IMR-90 (cell line): Measurements from ENCODE around the gene NME2. TPM values are rescaled to one million over a fixed set of nuclear protein-coding genes. Genes with fewer than 3 reads are reported as not detected.

Experiments used
- ATAC-seq: fragments of 200-7000 bp; cut with Tn5 transposase; 2 replicates; pipeline ENCODE4 v1.9.1; 2020; ENCODE audit warnings: low read depth, mild to moderate bottlenecking, moderate library complexity
- BruUV-seq: library from RNA; stranded (reverse); fragments of 400-500 nt; replicated peaks from 2 replicates; lab custom pipeline; 2021; lab: Mats Ljungman, UMichigan
- CTCF ChIA-PET: fragments of 300-600 bp; formaldehyde crosslinking; extraction: SDS; loops from one replicate; lab custom pipeline; 2021; ENCODE audit warnings: antibody characterized with exemption; lab: Yijun Ruan, JAX
- POLR2A ChIA-PET: fragments of 300-600 bp; sonication (Branson Sonifier 250); formaldehyde crosslinking; loops from one replicate; lab custom pipeline; 2022; ENCODE audit warnings: antibody characterized with exemption; ENCODE audit not compliant: unreplicated experiment; lab: Charles Lee
- DNase-seq: peaks from one replicate; pipeline ENCODE4 v3.0.0; 2013
- H2AFZ ChIP-seq: replicated peaks from 2 replicates; pipeline ENCODE3; 2013; ENCODE audit warnings: low read length, mild to moderate bottlenecking; ENCODE audit not compliant: poor library complexity
- H2AK5ac ChIP-seq: 2 replicates; pipeline ENCODE4 v1.6.1; 2013; ENCODE audit warnings: low read depth, low read length, inconsistent platforms
- H2AK9ac ChIP-seq: replicated peaks from 2 replicates; pipeline ENCODE3; 2013; ENCODE audit warnings: mild to moderate bottlenecking, low read depth, low read length, moderate library complexity; ENCODE audit not compliant: poor library complexity
- H2BK120ac ChIP-seq: 2 replicates; pipeline ENCODE4 v1.6.1; 2013; ENCODE audit warnings: low read depth, low read length, inconsistent platforms
- H2BK15ac ChIP-seq: 3 replicates; pipeline ENCODE4 v1.6.1; 2013; ENCODE audit warnings: low read depth, low read length, inconsistent platforms
- H2BK20ac ChIP-seq: 2 replicates; pipeline ENCODE4 v1.6.1; 2013; ENCODE audit warnings: low read depth, mild to moderate bottlenecking, inconsistent platforms, low read length, moderate library complexity
- H2BK5ac ChIP-seq: 2 replicates; pipeline ENCODE4 v1.6.1; 2013; ENCODE audit warnings: mild to moderate bottlenecking, low read depth, low read length, inconsistent platforms; ENCODE audit not compliant: poor library complexity, severe bottlenecking
- H3K14ac ChIP-seq: replicated peaks from 2 replicates; pipeline ENCODE4 v1.6.1; 2013; ENCODE audit warnings: low read depth, low read length, inconsistent platforms
- H3K18ac ChIP-seq: 2 replicates; pipeline ENCODE4 v1.6.1; 2013; ENCODE audit warnings: low read depth, low read length, control low read depth
- H3K23ac ChIP-seq: 2 replicates; pipeline ENCODE4 v1.6.1; 2013; ENCODE audit warnings: low read depth, low read length, inconsistent platforms
- H3K27ac ChIP-seq: 2 replicates; pipeline ENCODE4 v1.5.1; 2013; ENCODE audit warnings: mild to moderate bottlenecking, control low read depth, low read length; ENCODE audit not compliant: insufficient read depth
- H3K27me3 ChIP-seq: 2 replicates; pipeline ENCODE4 v1.6.1; 2013; ENCODE audit warnings: low read length; ENCODE audit not compliant: control insufficient read depth, insufficient read depth
- H3K36me3 ChIP-seq: 2 replicates; pipeline ENCODE4 v1.6.1; 2013; ENCODE audit warnings: low read length, mixed read lengths; ENCODE audit not compliant: control insufficient read depth, insufficient read depth
- H3K4ac ChIP-seq: 2 replicates; pipeline ENCODE4 v1.6.1; 2013; ENCODE audit warnings: low read depth, low read length, inconsistent platforms
- H3K4me1 ChIP-seq: 2 replicates; pipeline ENCODE4 v1.6.1; 2013; ENCODE audit warnings: low read length, mixed read lengths; ENCODE audit not compliant: control insufficient read depth, insufficient read depth
- H3K4me2 ChIP-seq: 2 replicates; pipeline ENCODE4 v1.6.1; 2013; ENCODE audit warnings: low read depth, mild to moderate bottlenecking, control low read depth, low read length, moderate library complexity
- H3K4me3 ChIP-seq: 2 replicates; pipeline ENCODE4 v1.5.1; 2013; ENCODE audit warnings: low read depth, mild to moderate bottlenecking, control low read depth, low read length, moderate library complexity; ENCODE audit not compliant: insufficient read depth
- H3K56ac ChIP-seq: 2 replicates; pipeline ENCODE4 v1.6.1; 2013; ENCODE audit warnings: low read length, inconsistent platforms; ENCODE audit not compliant: insufficient read depth; ENCODE audit errors: extremely low read depth
- H3K79me1 ChIP-seq, 2 experiments: 2 replicates each; pipeline ENCODE4 v1.6.1; 2013; ENCODE audit warnings: low read length in 2 of 2, inconsistent platforms in 1 of 2, low read depth in 1 of 2
- H3K9ac ChIP-seq: 2 replicates; pipeline ENCODE4 v1.6.1; 2013; ENCODE audit warnings: low read depth, low read length, control low read depth
- H3K9me1 ChIP-seq: 2 replicates; pipeline ENCODE4 v1.6.1; 2013; ENCODE audit warnings: low read length, inconsistent platforms; ENCODE audit not compliant: insufficient read depth
- H3K9me3 ChIP-seq: 2 replicates; pipeline ENCODE4 v1.6.1; 2013; ENCODE audit warnings: low read length; ENCODE audit not compliant: control insufficient read depth, insufficient read depth
- H4K20me1 ChIP-seq: 2 replicates; pipeline ENCODE4 v1.6.1; 2013; ENCODE audit warnings: low read length, inconsistent platforms; ENCODE audit not compliant: insufficient read depth
- H4K5ac ChIP-seq: 2 replicates; pipeline ENCODE4 v1.6.1; 2013; ENCODE audit warnings: mild to moderate bottlenecking, low read depth, low read length, control low read depth
- H4K8ac ChIP-seq, 2 experiments: 2 replicates each; pipeline ENCODE4 v1.6.1; 2013; ENCODE audit warnings: low read depth in 2 of 2, low read length in 2 of 2, control low read depth in 1 of 2, inconsistent platforms in 1 of 2
- H4K91ac ChIP-seq: 2 replicates; pipeline ENCODE4 v1.6.1; 2013; ENCODE audit warnings: low read depth, low read length, inconsistent platforms; ENCODE audit not compliant: insufficient read depth
- BHLHE40 ChIP-seq: fragments of 150-350 bp; IDR thresholded peaks from 2 replicates; pipeline ENCODE4 v1.6.1; 2016; ENCODE audit warnings: mild to moderate bottlenecking, low read depth, low read length
- CEBPB ChIP-seq: IDR thresholded peaks from 2 replicates; pipeline ENCODE4 v1.6.1; 2012; ENCODE audit warnings: low read depth, low read length, improper control_type of control experiment
- CHD1 ChIP-seq: IDR thresholded peaks from 2 replicates; pipeline ENCODE4 v1.6.1; 2012; ENCODE audit warnings: low read depth, low read length, improper control_type of control experiment
- FOS ChIP-seq: fragments of 150-350 bp; IDR thresholded peaks from 2 replicates; pipeline ENCODE4 v1.6.1; 2016; ENCODE audit warnings: low read depth, low read length
- MAFK ChIP-seq: IDR thresholded peaks from 2 replicates; pipeline ENCODE4 v1.6.1; 2012; ENCODE audit warnings: low read depth, low read length, improper control_type of control experiment
- MAZ ChIP-seq: IDR thresholded peaks from 2 replicates; pipeline ENCODE4 v1.6.1; 2012; ENCODE audit warnings: low read depth, mild to moderate bottlenecking, low read length, improper control_type of control experiment, moderate library complexity, borderline replicate concordance
- MXI1 ChIP-seq: IDR thresholded peaks from 2 replicates; pipeline ENCODE4 v1.6.1; 2012; ENCODE audit warnings: low read depth, mild to moderate bottlenecking, low read length, moderate library complexity, borderline replicate concordance
- NFE2L2 ChIP-seq: fragments of 150-350 bp; IDR thresholded peaks from 2 replicates; pipeline ENCODE4 v1.6.1; 2016; ENCODE audit warnings: low read depth, mild to moderate bottlenecking, low read length
- POLR2A ChIP-seq: IDR thresholded peaks from 2 replicates; pipeline ENCODE4 v1.6.1; 2012; ENCODE audit warnings: mild to moderate bottlenecking, low read depth, low read length
- RAD21 ChIP-seq: IDR thresholded peaks from 2 replicates; pipeline ENCODE4 v1.6.1; 2012; ENCODE audit warnings: low read length, improper control_type of control experiment
- RCOR1 ChIP-seq: IDR thresholded peaks from 2 replicates; pipeline ENCODE4 v1.6.1; 2012; ENCODE audit warnings: mild to moderate bottlenecking, low read length, improper control_type of control experiment; ENCODE audit not compliant: insufficient replicate concordance
- RFX5 ChIP-seq: IDR thresholded peaks from 2 replicates; pipeline ENCODE4 v1.8.0; 2012; ENCODE audit warnings: low read depth, mild to moderate bottlenecking, low read length, moderate library complexity
- SMC3 ChIP-seq: fragments of 150-350 bp; IDR thresholded peaks from 2 replicates; pipeline ENCODE4 v1.6.1; 2016; ENCODE audit warnings: low read depth, mild to moderate bottlenecking, antibody characterized with exemption, low read length, moderate library complexity
- whole genome bisulfite sequencing, 2 experiments: methylation state at CpG; one replicate each; pipeline versions ENCODE4 v1.1.5 to v1.1.7; 2013; ENCODE audit warnings: missing lambda C conversion rate in 2 of 2; ENCODE audit not compliant: insufficient read length in 1 of 2; ENCODE audit errors: extremely low coverage in 2 of 2; 5-methylcytosine and 5-hydroxymethylcytosine counted together
- dilution Hi-C: fragments of 300-500 bp; cut with HindIII; formaldehyde crosslinking; loops from one replicate; pipeline ENCODE4 v1.14.3; 2018; ENCODE audit warnings: low sequenced_read_pairs; ENCODE audit not compliant: unreplicated experiment
- in situ Hi-C: fragments of 300-500 bp; cut with MboI; formaldehyde crosslinking; loops from 3 replicates; pipeline ENCODE4 v1.14.3; 2019; ENCODE audit warnings: low sequenced_read_pairs, inconsistent platforms, mixed read lengths
- intact Hi-C: fragments of 100-400 bp; cut with micrococcal nuclease; formaldehyde crosslinking; loops from 2 replicates; pipeline ENCODE4 v1.10.0; 2022
- polyA plus RNA-seq, 3 experiments: library from polyadenylated mRNA; depleted of rRNA; stranded (reverse); fragments of >200 nt; gene quantifications; 2 replicates each; pipeline ENCODE4 v1.2.3, GENCODE V29; 2012; ENCODE audit warnings: low replicate concordance in 1 of 3
- total RNA-seq: library from RNA; depleted of rRNA; stranded (reverse); fragments of >200 nt; gene quantifications from 2 replicates; pipeline ENCODE4 v1.2.3, GENCODE V29; 2012
- TF ChIP-seq, protein P1 (sequence below): fragments of 150-350 bp; IDR thresholded peaks from 2 replicates; pipeline ENCODE4 v1.6.1; 2017; ENCODE audit warnings: mild to moderate bottlenecking, antibody characterized with exemption, low read length, low read depth
- TF ChIP-seq, protein P2 (sequence below): conservative IDR thresholded peaks from 2 replicates; pipeline ENCODE4 v1.5.1; 2012; ENCODE audit warnings: mild to moderate bottlenecking, low read depth, low read length, improper control_type of control experiment
- TF ChIP-seq, protein P3 (sequence below): fragments of 150-350 bp; IDR thresholded peaks from 2 replicates; pipeline ENCODE4 v1.6.1; 2016; ENCODE audit warnings: low read depth, mild to moderate bottlenecking, low read length, moderate library complexity, borderline replicate concordance

NME2 gene
- total and polyA plus RNA-seq, 2 of the 4 experiments (the other 2 are of a cell fraction) = 824 to 912 TPM

DNA sequence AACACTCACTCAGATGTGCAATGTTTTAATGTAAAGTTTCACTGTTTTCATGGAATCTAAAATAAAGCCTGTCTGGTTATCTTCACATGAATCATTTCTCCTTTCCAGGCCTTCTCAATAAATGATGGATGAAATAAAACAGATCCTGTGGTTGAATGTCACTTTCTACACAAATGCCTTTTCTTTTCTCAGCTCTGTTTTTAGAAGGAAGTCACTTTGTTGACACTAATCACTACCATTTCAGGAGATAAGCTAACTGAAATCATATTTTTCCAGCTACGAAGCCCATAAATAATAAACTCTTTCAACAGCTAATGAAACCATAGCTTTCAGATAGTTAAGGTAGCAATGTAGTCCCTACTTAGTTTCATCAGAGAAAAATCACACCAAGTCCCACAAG lies 17.9 kb downstream of the NME2 start:
- POLR2A ChIA-PET = no interaction called here
- ATAC-seq (no peak), DNase-seq (no peak)
- Histone ChIP-seq H4K91ac (no peak overlapping the region), H3K4me3 (no peak overlapping the region), H4K5ac (no peak overlapping the region), H3K4ac (no peak overlapping the region), H2BK5ac (no peak overlapping the region), H4K8ac (no peak overlapping the region), H3K18ac (no peak overlapping the region), H3K4me1 (0 out of 2 replicates have a peak, but pooled peaks cover 2% of the 10 kb centered on the region), H4K20me1 (no peaks in the 10 kb centered on the region), H3K27me3 (no peaks in the 10 kb centered on the region), H2BK15ac (no peak overlapping the region), H3K79me1 (peaks cover 0 to under 1% of the 10 kb centered on the region in 2 experiments; a peak in 2 of 4 replicates), H2AK9ac (no peak overlapping the region), H3K23ac (no peak overlapping the region), H3K36me3 (peaks cover 12% of the 10 kb centered on the region), H3K14ac (no peak overlapping the region), H3K27ac (no peak overlapping the region), H3K9ac (no peak overlapping the region), H2BK20ac (no peak overlapping the region), H3K4me2 (no peak overlapping the region), H3K9me3 (no peaks in the 10 kb centered on the region), H3K9me1 (no peaks in the 10 kb centered on the region), H2BK120ac (no peak overlapping the region), H2AFZ (no peak overlapping the region), H2AK5ac (no peak overlapping the region), H3K56ac (no peak overlapping the region)
- in situ Hi-C loops = no loop called here
- no CpG with 5 or more reads among the region's 1 CpG for WGBS, 2 experiments
- CTCF ChIA-PET = no interaction called here
- intact Hi-C loops = no loop called here
- BruUV-seq = no TSS peak
- dilution Hi-C loops = no loop called here
- TF ChIP-seq MAZ = no peak
- TF ChIP-seq RCOR1 = no peak
- TF ChIP-seq, protein P1, sequence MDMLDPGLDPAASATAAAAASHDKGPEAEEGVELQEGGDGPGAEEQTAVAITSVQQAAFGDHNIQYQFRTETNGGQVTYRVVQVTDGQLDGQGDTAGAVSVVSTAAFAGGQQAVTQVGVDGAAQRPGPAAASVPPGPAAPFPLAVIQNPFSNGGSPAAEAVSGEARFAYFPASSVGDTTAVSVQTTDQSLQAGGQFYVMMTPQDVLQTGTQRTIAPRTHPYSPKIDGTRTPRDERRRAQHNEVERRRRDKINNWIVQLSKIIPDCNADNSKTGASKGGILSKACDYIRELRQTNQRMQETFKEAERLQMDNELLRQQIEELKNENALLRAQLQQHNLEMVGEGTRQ = no peak
- TF ChIP-seq CHD1 = no peak
- no peak for TF ChIP-seq SMC3
- TF ChIP-seq, protein P2, sequence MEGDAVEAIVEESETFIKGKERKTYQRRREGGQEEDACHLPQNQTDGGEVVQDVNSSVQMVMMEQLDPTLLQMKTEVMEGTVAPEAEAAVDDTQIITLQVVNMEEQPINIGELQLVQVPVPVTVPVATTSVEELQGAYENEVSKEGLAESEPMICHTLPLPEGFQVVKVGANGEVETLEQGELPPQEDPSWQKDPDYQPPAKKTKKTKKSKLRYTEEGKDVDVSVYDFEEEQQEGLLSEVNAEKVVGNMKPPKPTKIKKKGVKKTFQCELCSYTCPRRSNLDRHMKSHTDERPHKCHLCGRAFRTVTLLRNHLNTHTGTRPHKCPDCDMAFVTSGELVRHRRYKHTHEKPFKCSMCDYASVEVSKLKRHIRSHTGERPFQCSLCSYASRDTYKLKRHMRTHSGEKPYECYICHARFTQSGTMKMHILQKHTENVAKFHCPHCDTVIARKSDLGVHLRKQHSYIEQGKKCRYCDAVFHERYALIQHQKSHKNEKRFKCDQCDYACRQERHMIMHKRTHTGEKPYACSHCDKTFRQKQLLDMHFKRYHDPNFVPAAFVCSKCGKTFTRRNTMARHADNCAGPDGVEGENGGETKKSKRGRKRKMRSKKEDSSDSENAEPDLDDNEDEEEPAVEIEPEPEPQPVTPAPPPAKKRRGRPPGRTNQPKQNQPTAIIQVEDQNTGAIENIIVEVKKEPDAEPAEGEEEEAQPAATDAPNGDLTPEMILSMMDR = no peak
- TF ChIP-seq BHLHE40 = no peak
- no peak for TF ChIP-seq MXI1
- TF ChIP-seq NFE2L2 = no peak
- TF ChIP-seq, protein P3, sequence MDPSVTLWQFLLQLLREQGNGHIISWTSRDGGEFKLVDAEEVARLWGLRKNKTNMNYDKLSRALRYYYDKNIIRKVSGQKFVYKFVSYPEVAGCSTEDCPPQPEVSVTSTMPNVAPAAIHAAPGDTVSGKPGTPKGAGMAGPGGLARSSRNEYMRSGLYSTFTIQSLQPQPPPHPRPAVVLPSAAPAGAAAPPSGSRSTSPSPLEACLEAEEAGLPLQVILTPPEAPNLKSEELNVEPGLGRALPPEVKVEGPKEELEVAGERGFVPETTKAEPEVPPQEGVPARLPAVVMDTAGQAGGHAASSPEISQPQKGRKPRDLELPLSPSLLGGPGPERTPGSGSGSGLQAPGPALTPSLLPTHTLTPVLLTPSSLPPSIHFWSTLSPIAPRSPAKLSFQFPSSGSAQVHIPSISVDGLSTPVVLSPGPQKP = no peak
- TF ChIP-seq FOS = no peak
- no peak for TF ChIP-seq POLR2A
- TF ChIP-seq RAD21 = no peak
- TF ChIP-seq CEBPB = no peak
- no peak for TF ChIP-seq MAFK
- TF ChIP-seq RFX5 = no peak
